Lower leg skin (tissue), 4 donors: Measurements from ENCODE around the gene SNRNP70. TPM values are rescaled to one million over a fixed set of nuclear protein-coding genes. Genes with fewer than 3 reads are reported as not detected.

Experiments
- DNase-seq, 2 donors: peaks; one replicate each; pipeline ENCODE4 v3.0.0-alpha.2; 2019; ENCODE audit warnings: low spot score in 2 of 2
- H3K4me3 ChIP-seq: fragments of 200-600 bp; sonication (generic); 2 replicates; pipeline ENCODE4 v1.5.1; 2017; ENCODE audit warnings: mild to moderate bottlenecking, low read depth; ENCODE audit not compliant: poor library complexity, severe bottlenecking
- CTCF ChIP-seq, 3 donors: fragments of 450-650 bp; IDR thresholded peaks; one replicate each; pipeline ENCODE4 v1.5.1; 2016; ENCODE audit warnings: antibody characterized with exemption in 3 of 3, mild to moderate bottlenecking in 3 of 3, moderate library complexity in 2 of 3
- POLR2A ChIP-seq, 2 donors: fragments of 450-650 bp; IDR thresholded peaks; one replicate each; pipeline ENCODE4 v1.6.1; 2016 to 2017; ENCODE audit warnings: antibody characterized with exemption in 2 of 2, mild to moderate bottlenecking in 1 of 2, moderate library complexity in 1 of 2
- WGBS, 2 donors: methylation state at CpG; one replicate each; pipeline ENCODE4 v1.1.5; 2018; 5-methylcytosine and 5-hydroxymethylcytosine counted together
- intact Hi-C: fragments of 100-400 bp; cut with DNase I; formaldehyde crosslinking; loops from one replicate; pipeline ENCODE4 v1.15.0; 2023; ENCODE audit warnings: low total_unique reads
- total RNA-seq, 4 donors: library from RNA; depleted of rRNA; stranded (reverse); fragments of >200 nt; gene quantifications; one replicate each; pipeline ENCODE4 v1.1.0, GENCODE V29; 2016

Gene SNRNP70
- total RNA-seq, 4 donors from 2014 or later: 172 to 375 (median 285) TPM

GRCh38 chr19:49107625-49108459, 22.6 kb downstream of the SNRNP70 start:
- WGBS, 2 donors: 93 to 94% methylated on average over 93 of the region's 93 CpGs
- no peak for TF ChIP-seq CTCF (IDR thresholded peaks at IDR 0.05)
- no peak for TF ChIP-seq POLR2A (IDR thresholded peaks at IDR 0.05)
- H3K4me3 ChIP-seq: no peak overlapping the region
- intact Hi-C loops: no loop called here
- DNase-seq: no peak

- intact Hi-C loops: no loop called here
- 66 to 71% methylated on average over 5 of the region's 5 CpGs for WGBS, 2 donors
- H3K4me3 ChIP-seq: no peak overlapping the region
- TF ChIP-seq POLR2A (IDR thresholded peaks at IDR 0.05) (no peak), CTCF (IDR thresholded peaks at IDR 0.05) (no peak)
- DNase-seq: no peak
These were observed 23.8 kb downstream of the SNRNP70 start for GRCh38 chr19:49109051-49109450.

- DNase-seq: no peak
- intact Hi-C loops: no loop called here
- H3K4me3 ChIP-seq: no peak overlapping the region
- TF ChIP-seq POLR2A (IDR thresholded peaks at IDR 0.05) (no peak), CTCF (IDR thresholded peaks at IDR 0.05) (no peak)
- 80 to 87% methylated on average over 8 of the region's 8 CpGs for WGBS, 2 donors
These were observed 24.4 kb downstream of the SNRNP70 start for GRCh38 chr19:49109569-49110233.

- intact Hi-C loops: no loop called here
- no peak overlapping the region for H3K4me3 ChIP-seq
- no peak for DNase-seq
- no peak for TF ChIP-seq POLR2A (IDR thresholded peaks at IDR 0.05)
- TF ChIP-seq CTCF (IDR thresholded peaks at IDR 0.05): no peak
- 26% methylated on average over 3 of the region's 3 CpGs for WGBS, 2 donors
These were observed 25.3 kb downstream of the SNRNP70 start for GRCh38 chr19:49110567-49110966.

GRCh38 chr19:49111218-49111998, 26.2 kb downstream of the SNRNP70 start:
- intact Hi-C loops: no loop called here
- 78% methylated on average over 11 of the region's 11 CpGs for WGBS, 2 donors
- TF ChIP-seq POLR2A (IDR thresholded peaks at IDR 0.05) (no peak), CTCF (IDR thresholded peaks at IDR 0.05) (no peak)
- no peak overlapping the region for H3K4me3 ChIP-seq
- no peak for DNase-seq
